DOHH2 (cell line): Measurements from ENCODE around the gene INSIG1.

ENCODE experiments used
- H3F3A ChIP-seq: fragments of 200-600 bp; sonication (generic), shearing (Covaris generic); 2 replicates; pipeline ENCODE4 v1.6.0; 2016; ENCODE audit warnings: antibody characterized with exemption, mild to moderate bottlenecking; ENCODE audit not compliant: control insufficient read depth, insufficient read depth
- H3K27ac ChIP-seq: fragments of 200-600 bp; sonication (generic); 2 replicates; pipeline ENCODE4 v1.5.1; 2014; ENCODE audit warnings: low read depth, mild to moderate bottlenecking, low read length, moderate library complexity
- H3K27me3 ChIP-seq: fragments of 200-600 bp; sonication (generic); 2 replicates; pipeline ENCODE4 v1.6.1; 2014; ENCODE audit warnings: mild to moderate bottlenecking, low read length, mixed read lengths; ENCODE audit not compliant: control insufficient read depth
- H3K36me3 ChIP-seq: fragments of 200-600 bp; sonication (generic); 2 replicates; pipeline ENCODE4 v1.6.1; 2014; ENCODE audit warnings: mild to moderate bottlenecking, low read length, moderate library complexity, mixed read lengths; ENCODE audit not compliant: control insufficient read depth
- H3K4me1 ChIP-seq: fragments of 200-600 bp; sonication (generic); 2 replicates; pipeline ENCODE4 v1.6.1; 2014; ENCODE audit warnings: mild to moderate bottlenecking, low read length, mixed read lengths; ENCODE audit not compliant: control insufficient read depth
- H3K4me2 ChIP-seq: fragments of 200-600 bp; sonication (generic); 2 replicates; pipeline ENCODE4 v1.6.0; 2014; ENCODE audit warnings: mild to moderate bottlenecking, low read length, moderate library complexity
- H3K4me3 ChIP-seq: fragments of 200-600 bp; sonication (generic); 2 replicates; pipeline ENCODE4 v1.5.1; 2014; ENCODE audit warnings: mild to moderate bottlenecking, low read length, mixed read lengths
- H3K79me2 ChIP-seq: fragments of 200-600 bp; sonication (generic); 2 replicates; pipeline ENCODE4 v1.6.1; 2014; ENCODE audit warnings: mild to moderate bottlenecking, low read length, mixed read lengths; ENCODE audit not compliant: control insufficient read depth
- H3K9me2 ChIP-seq: fragments of 200-600 bp; sonication (generic); replicated peaks from 2 replicates; pipeline ENCODE4 v1.6.1; 2014; ENCODE audit warnings: mild to moderate bottlenecking, low read length, mixed read lengths; ENCODE audit not compliant: control insufficient read depth
- H3K9me3 ChIP-seq: fragments of 200-600 bp; sonication (generic); 2 replicates; pipeline ENCODE4 v1.6.1; 2014; ENCODE audit warnings: antibody characterized with exemption, low read length, mixed read lengths; ENCODE audit not compliant: control insufficient read depth, insufficient read depth
- H4K20me1 ChIP-seq: fragments of 200-600 bp; sonication (generic); 2 replicates; pipeline ENCODE4 v1.6.0; 2014; ENCODE audit warnings: low read depth, mild to moderate bottlenecking, antibody characterized with exemption, low read length, moderate library complexity; ENCODE audit not compliant: control insufficient read depth, insufficient read depth
- CTCF ChIP-seq: fragments of 200-600 bp; sonication (generic); IDR thresholded peaks from one replicate; pipeline ENCODE4 v1.5.1; 2014; ENCODE audit warnings: antibody characterized with exemption, mild to moderate bottlenecking, low read depth, low read length; ENCODE audit not compliant: poor library complexity, severe bottlenecking
- EZH2phosphoT487 ChIP-seq: fragments of 200-600 bp; sonication (generic); IDR thresholded peaks from 2 replicates; pipeline ENCODE4 v1.6.1; 2017; ENCODE audit warnings: borderline replicate concordance, mild to moderate bottlenecking, antibody characterized with exemption, low read length, moderate library complexity, mixed read lengths

The INSIG1 gene

GRCh38 chr7:155277385-155277994, 20.2 kb upstream of the INSIG1 start:
- Histone ChIP-seq H4K20me1 (no peaks in the 10 kb centered on the region), H3F3A (no peaks in the 10 kb centered on the region), H3K27ac (no peak overlapping the region), H3K9me3 (no peaks in the 10 kb centered on the region), H3K79me2 (no peaks in the 10 kb centered on the region), H3K4me1 (peaks cover 17% of the 10 kb centered on the region), H3K9me2 (no peaks in the 10 kb centered on the region), H3K27me3 (peaks cover 74% of the 10 kb centered on the region), H3K4me2 (no peak overlapping the region), H3K36me3 (no peaks in the 10 kb centered on the region), H3K4me3 (no peak overlapping the region)
- TF ChIP-seq EZH2phosphoT487 = no peak
- no peak for TF ChIP-seq CTCF

DNA sequence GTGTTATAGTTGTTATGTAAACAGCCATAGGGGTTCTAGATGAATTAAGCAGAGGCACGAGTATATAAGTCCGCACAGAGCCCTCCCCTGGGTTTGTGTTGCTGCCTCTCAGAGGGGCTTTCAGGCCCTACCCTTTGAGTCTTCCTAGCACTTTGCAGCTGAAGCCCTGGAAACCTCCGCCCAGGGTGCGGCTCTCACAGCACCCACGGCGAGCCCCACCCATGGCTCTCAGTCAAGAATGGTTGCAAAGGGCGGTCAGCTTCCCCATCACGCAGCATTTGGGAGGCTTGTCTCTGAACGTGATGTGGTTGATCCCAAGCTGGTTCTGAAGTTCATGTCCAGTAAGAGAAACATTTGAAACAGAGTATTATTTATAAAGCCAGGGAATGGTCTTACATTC, 18.8 kb upstream of the INSIG1 start:
- no peak overlapping the region for H3K27ac ChIP-seq
- TF ChIP-seq CTCF (no peak), EZH2phosphoT487 (no peak)
- peaks cover 61% of the 10 kb centered on the region for H3K27me3 ChIP-seq
- no peaks in the 10 kb centered on the region for H3K36me3 ChIP-seq
- no peaks in the 10 kb centered on the region for H3K9me2 ChIP-seq
- no peak overlapping the region for H3K4me3 ChIP-seq
- no peak overlapping the region for H3K4me2 ChIP-seq
- no peaks in the 10 kb centered on the region for H4K20me1 ChIP-seq
- H3K4me1 ChIP-seq = peaks cover 31% of the 10 kb centered on the region
- H3K79me2 ChIP-seq = no peaks in the 10 kb centered on the region
- H3F3A ChIP-seq = no peaks in the 10 kb centered on the region
- H3K9me3 ChIP-seq = no peaks in the 10 kb centered on the region

GRCh38 chr7:155279787-155280445, 17.8 kb upstream of the INSIG1 start:
- no peaks in the 10 kb centered on the region for H3K36me3 ChIP-seq
- H3K4me1 ChIP-seq = peaks cover 33% of the 10 kb centered on the region
- no peak overlapping the region for H3K27ac ChIP-seq

More at GRCh38 chr7:155279787-155280445, 17.8 kb upstream of the INSIG1 start:
- no peaks in the 10 kb centered on the region for H3K9me2 ChIP-seq
- H3K9me3 ChIP-seq = no peaks in the 10 kb centered on the region
- no peaks in the 10 kb centered on the region for H4K20me1 ChIP-seq
- TF ChIP-seq CTCF = no peak
- no peak for TF ChIP-seq EZH2phosphoT487
- peaks cover 54% of the 10 kb centered on the region for H3K27me3 ChIP-seq
- no peaks in the 10 kb centered on the region for H3K79me2 ChIP-seq
- H3K4me3 ChIP-seq = no peak overlapping the region
- H3K4me2 ChIP-seq = no peak overlapping the region
- no peaks in the 10 kb centered on the region for H3F3A ChIP-seq
